Left renal cortex interstitium (tissue), 4 donors: Measurements from ENCODE around the gene SH3PXD2A. TPM values are rescaled to one million over a fixed set of nuclear protein-coding genes. Genes with fewer than 3 reads are reported as not detected.
"Not testable (repeated sequence)": the region's sequence is repeated elsewhere in the genome, so short reads cannot be mapped to it uniquely, and the experiment has no call there.

ENCODE experiments used
- DNase-seq, 4 donors: peaks; one replicate each; pipeline ENCODE4 v3.0.0-alpha.2; 2013; ENCODE audit warnings: low read depth in 4 of 4, low spot score in 2 of 4, missing footprints in 1 of 4
- polyA plus RNA-seq, 4 donors: library from polyadenylated mRNA; unstranded; fragments of 120-200 nt; gene quantifications; one replicate each; pipeline ENCODE4 v1.2.1, GENCODE V29; 2013; ENCODE audit not compliant: insufficient read length in 4 of 4

The SH3PXD2A gene
- polyA plus RNA-seq, 4 donors, result 27.6 to 35.5 (median 29.4) TPM

GRCh38 chr10:103677486-103678177, 177.7 kb downstream of the SH3PXD2A start:
- DNase-seq, result no peak

GRCh38 chr10:103676851-103677417, 178.4 kb downstream of the SH3PXD2A start:
- DNase-seq, result no peak

DNA sequence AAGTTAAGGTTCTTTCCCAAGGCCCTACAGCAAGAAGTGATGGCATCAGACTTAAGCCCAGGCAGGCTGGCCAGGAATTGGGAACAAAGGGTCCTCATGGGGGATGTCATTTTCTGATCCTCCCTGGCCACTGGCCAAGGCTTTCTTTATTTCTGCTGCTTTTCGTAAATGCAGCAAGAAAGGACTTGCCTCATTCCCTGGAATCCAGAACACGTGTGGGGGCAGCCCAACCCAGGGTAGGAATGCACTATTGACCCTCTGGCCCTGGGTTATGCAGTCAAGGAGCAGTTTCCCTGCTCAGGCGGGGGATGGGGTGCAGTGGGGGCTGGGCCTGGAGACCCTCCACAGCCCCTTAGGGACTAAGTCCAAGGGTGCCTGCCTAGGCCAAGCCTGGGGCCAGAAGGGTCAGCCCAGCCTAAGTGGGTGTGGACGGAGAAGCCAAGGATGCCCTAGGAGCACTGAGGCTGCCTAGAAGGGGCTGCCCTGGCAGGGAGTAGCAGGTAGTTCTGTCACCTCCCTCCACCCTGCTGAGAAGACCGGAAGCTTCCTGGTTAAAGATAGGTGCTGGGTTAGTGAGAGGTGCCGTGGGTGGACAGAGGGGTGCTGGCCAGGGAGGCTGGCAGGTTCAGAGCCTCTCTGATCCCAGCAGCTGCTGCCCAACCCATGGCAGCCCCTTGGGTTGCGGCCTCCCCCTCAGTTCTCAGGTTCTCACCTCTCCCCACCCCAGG, 179.2 kb downstream of the SH3PXD2A start:
- no peak for DNase-seq

GRCh38 chr10:103673606-103674005, 181.8 kb downstream of the SH3PXD2A start:
- DNase-seq, result no peak

DNA sequence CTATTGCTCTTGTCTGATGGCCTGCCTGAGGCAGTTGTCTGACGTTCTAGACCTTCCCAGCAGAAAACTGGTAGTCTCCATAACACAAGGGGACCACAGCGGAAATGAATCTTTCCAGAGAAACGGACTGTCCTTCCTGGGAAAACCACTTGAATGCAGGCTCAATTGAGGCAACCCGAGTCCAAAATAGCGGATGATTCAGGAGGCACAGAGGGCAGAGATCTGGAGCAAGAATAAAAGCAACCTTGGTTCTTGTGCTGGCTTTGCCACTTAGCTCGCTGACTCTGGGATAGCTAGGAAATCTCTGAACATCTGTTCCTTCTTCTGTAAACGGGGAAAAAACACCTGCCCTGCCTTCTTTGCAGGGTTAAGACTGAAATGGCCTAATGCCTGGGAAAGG, 183.0 kb downstream of the SH3PXD2A start:
- DNase-seq, result no peak

DNA sequence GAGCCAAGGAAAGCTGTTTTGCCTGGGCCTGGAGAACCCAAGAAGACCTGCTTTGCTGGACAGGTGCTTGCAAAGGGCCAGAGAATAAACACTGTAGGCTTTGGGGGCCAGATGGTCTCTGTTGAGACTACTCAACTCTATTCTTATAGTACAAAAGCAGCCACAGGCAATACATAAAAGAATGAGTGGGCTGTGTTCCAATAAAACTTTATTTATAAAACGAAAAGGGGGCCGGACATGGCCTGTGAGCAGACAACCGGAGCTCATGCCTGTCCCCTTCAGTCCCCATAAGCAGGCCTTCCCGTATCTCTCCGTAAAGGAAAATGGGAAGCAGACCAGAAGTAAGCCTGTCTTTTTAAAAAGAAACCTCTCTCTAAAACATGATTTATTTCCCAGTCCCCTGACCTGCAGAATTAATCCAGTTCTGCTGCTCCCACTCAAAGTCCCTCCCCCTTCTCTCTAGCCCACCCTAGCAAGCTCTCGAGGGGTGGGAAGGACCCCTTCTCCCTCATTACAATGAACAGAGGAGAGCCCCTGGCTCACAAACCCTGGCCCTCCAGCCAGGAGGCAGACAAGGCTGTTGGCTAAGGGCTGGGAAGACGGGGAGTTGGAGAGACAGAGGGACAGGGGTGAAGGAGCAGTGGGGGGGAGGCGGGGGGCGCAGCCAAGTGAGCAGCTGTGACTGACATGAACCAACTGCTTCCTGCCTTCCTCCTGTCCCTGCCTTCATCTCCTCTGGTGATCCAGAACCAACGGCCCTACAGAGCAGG, 184.1 kb downstream of the SH3PXD2A start:
- DNase-seq, result no peak

- DNase-seq, result no peak
Measured at GRCh38 chr10:103669944-103670343, 185.4 kb downstream of the SH3PXD2A start.

- no peak for DNase-seq
Measured at GRCh38 chr10:103669243-103669929, 186.0 kb downstream of the SH3PXD2A start.

DNA sequence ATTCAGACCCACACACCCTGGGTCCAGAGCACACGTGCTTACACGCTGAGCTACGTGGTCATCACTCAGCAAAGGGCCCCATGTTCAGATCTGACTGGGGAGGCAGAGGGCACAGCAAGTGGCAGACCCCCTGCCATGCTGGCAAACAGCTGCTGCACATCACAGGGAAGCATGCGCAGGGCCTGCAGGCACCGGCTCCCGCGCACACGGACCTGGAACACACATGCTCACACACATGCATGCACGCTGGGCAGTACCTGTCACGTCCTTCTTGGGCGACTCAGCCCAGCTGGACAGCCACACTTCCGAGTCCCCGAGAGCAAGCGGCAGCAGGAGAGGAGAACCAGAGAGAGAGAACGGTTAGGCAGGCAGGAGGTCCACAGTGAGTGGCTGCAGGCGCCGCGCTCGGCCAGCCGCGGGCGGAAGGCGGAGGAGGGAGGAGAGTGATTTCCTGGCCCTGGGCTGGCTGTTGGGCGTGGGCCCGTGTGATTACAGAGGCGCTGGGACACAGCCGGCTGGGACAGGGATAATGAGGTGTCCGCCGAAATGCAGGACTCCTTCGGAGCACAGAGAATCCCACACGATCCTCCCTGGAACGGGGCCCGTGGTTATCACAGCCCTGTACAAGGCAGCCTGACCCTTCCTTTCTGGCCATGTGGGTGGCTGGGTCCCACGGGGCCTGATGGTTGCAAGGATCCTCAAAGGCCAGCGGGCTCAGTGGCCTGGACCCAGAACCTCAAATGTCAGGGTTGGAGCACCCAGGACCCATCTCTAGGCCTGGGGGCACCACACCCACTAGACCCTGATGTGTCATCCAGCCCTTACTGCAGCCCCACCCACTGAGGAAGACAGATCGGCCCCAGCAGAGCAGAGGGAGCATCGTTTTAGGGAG, 186.8 kb downstream of the SH3PXD2A start:
- DNase-seq, result no peak

DNA sequence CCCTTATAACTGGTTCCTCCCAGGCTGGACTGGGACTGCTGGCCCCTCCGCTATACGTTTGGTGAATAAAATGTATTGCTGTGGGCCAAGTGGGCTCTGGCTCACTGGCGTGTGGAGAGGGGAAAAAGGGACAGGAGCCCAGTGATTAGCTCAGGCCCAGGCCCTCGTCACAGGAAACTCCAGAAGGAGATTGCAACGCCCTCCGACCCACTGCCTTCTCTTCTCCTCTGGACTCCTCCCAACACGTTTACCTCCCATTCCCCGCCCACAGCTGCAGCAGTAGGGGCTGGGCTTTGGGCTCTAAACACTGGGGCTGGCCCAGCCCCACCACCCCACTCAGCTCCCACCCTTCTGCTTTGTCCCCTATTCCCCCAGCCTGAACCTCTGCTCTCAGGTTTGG, 188.0 kb downstream of the SH3PXD2A start:
- no peak for DNase-seq

DNA sequence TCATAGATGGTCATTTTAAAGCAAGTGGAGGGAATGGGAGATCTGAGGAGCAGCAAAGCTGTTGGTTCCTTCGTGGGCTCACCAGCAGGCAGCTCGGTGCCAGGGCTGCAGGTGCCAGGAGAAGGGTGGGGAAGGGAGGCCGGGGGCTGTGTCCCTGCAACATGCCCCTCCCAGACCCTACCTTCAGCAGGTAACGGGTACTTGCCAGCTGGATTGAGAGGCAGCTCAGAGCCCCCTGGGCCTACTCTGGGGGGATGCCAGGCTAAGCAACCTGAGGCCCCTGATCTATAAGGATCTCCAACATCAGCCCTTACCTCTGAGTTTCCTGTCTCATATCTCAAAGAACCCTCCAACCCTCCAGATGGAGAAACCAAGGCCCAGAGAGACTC, 188.6 kb downstream of the SH3PXD2A start:
- DNase-seq, result no peak

- DNase-seq, result no peak
Measured at GRCh38 chr10:103666087-103666761, 189.2 kb downstream of the SH3PXD2A start.

DNA sequence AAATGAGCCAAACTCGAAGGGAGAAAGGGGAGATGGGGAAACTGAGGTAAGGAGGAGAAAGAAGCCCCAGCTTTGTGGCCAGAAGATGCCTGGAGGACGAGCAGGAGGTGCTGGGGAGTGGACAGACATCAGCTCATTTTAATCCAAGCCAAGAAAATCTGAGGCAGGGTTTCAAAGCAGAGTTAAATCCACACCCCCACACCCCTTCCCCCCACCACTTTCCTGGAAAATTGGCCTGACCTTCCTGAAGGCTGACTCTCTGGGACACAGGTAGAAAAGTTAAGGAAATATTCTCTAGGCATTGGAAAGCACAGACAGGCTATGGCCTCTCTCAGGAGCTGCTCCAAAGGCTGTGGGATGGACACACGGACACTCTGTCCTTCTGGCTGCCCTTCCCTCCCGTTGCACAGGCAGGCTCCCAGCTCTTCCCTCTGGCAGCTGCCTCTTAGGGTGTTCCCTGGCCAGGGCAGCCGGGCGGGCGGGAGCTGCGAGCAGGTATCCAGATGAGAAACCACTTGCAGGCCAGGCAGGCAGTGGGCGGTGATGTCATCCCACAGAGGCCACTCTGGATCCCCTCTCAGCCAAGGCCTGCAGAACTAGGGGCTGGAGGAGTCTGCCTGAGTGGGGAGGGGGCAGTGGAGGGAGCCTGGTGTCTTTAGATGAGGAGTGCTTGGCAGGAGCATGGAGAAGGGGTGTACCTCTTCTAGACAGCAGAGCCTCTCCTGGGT, 190.1 kb downstream of the SH3PXD2A start:
- DNase-seq, result no peak

- DNase-seq, result no peak
Measured at GRCh38 chr10:103663802-103664201, 191.6 kb downstream of the SH3PXD2A start.

GRCh38 chr10:103663236-103663635, 192.1 kb downstream of the SH3PXD2A start:
- no peak for DNase-seq

DNA sequence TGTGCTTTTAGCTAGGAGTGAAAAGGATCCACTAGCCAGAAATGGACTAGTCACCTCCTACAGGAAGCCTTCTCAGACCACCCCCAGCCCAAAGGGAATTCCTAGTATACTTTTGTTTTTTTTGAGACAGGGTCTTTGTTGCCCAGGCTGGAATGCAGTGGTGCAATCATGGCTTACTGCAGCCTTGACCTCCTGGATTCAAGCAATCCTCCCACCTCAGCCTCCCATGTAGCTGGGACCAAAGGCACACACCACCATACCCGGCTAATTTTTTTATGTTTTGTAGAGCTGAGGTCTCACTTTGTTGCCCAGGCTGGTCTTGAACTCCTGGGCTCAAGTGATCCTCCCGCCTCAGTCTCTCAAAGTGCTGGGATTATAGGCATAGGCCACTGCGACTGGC, 192.7 kb downstream of the SH3PXD2A start:
- DNase-seq, result not testable (repeated sequence)

- DNase-seq, result peak in 2 of 4 donors; percentile 82 to 85
Measured at GRCh38 chr10:103661198-103661950, 194.0 kb downstream of the SH3PXD2A start.
